CD14-positive monocyte (primary cell): Measurements from ENCODE around the gene ZC3H12C. TPM values are rescaled to one million over a fixed set of nuclear protein-coding genes. Genes with fewer than 3 reads are reported as not detected.

Experiments used
- DNase-seq, 3 donors: peaks; one replicate each; pipeline ENCODE4 v3.0.0-alpha.2; 2011 to 2022
- H2AFZ ChIP-seq: 2 replicates; pipeline ENCODE4 v1.6.0; 2012; ENCODE audit warnings: mild to moderate bottlenecking, low read depth, low read length, inconsistent platforms; ENCODE audit not compliant: insufficient read depth, poor library complexity, severe bottlenecking
- H3K27ac ChIP-seq, 2 donors: 1 replicate in 1 of 2; 2 replicates in 1 of 2; pipeline ENCODE4 v1.5.1; 2012 to 2013; ENCODE audit warnings: low read length in 2 of 2, control low read depth in 1 of 2, inconsistent platforms in 1 of 2, low read depth in 1 of 2, mild to moderate bottlenecking in 1 of 2
- H3K27me3 ChIP-seq, 2 donors: one replicate each; pipeline versions ENCODE4 v1.6.0 to v1.6.1; 2011 to 2013; ENCODE audit warnings: low read length in 2 of 2; ENCODE audit not compliant: control insufficient read depth in 2 of 2, insufficient read depth in 2 of 2
- H3K36me3 ChIP-seq, 2 donors: replicated peaks in 1 of 2; 1 replicate in 1 of 2; 2 replicates in 1 of 2; pipeline versions ENCODE4 v1.5.1 to v1.6.1; 2012 to 2013; ENCODE audit warnings: low read length in 2 of 2, control low read depth in 1 of 2, inconsistent platforms in 1 of 2, mild to moderate bottlenecking in 1 of 2; ENCODE audit not compliant: insufficient read depth in 2 of 2, control insufficient read depth in 1 of 2
- H3K4me1 ChIP-seq, 2 donors: 1 replicate in 1 of 2; 2 replicates in 1 of 2; pipeline versions ENCODE4 v1.5.1 to v1.6.1; 2012 to 2013; ENCODE audit warnings: low read length in 2 of 2, control low read depth in 1 of 2, inconsistent platforms in 1 of 2, mild to moderate bottlenecking in 1 of 2, moderate library complexity in 1 of 2; ENCODE audit not compliant: insufficient read depth in 2 of 2, control insufficient read depth in 1 of 2
- H3K4me2 ChIP-seq: replicated peaks from 2 replicates; pipeline ENCODE3; 2012; ENCODE audit warnings: low read length, moderate library complexity, mild to moderate bottlenecking; ENCODE audit not compliant: poor library complexity, severe bottlenecking; ENCODE audit errors: extremely low read depth
- H3K4me3 ChIP-seq, 3 experiments: fragments of 200-600 bp in 1 of 3; sonication (generic) in 1 of 3; replicated peaks in 1 of 3; 1 replicate in 2 of 3; 2 replicates in 1 of 3; pipeline ENCODE4 v1.5.1; 2011 to 2013; ENCODE audit warnings: low read length in 3 of 3, mild to moderate bottlenecking in 3 of 3, control low read depth in 2 of 3, low read depth in 2 of 3, inconsistent platforms in 1 of 3, moderate library complexity in 1 of 3
- H3K79me2 ChIP-seq: 2 replicates; pipeline ENCODE4 v1.6.0; 2012; ENCODE audit warnings: mild to moderate bottlenecking, control low read depth, inconsistent platforms, low read length, moderate library complexity; ENCODE audit not compliant: insufficient read depth
- H3K9ac ChIP-seq: 2 replicates; pipeline ENCODE4 v1.6.0; 2017; ENCODE audit warnings: low read length, mild to moderate bottlenecking; ENCODE audit not compliant: insufficient read depth, poor library complexity, severe bottlenecking
- H3K9me3 ChIP-seq, 2 donors: replicated peaks in 1 of 2; 1 replicate in 1 of 2; 2 replicates in 1 of 2; pipeline versions ENCODE4 v1.5.1 to v1.6.1; 2012 to 2013; ENCODE audit warnings: low read length in 2 of 2, control low read depth in 1 of 2; ENCODE audit not compliant: control insufficient read depth in 1 of 2, insufficient read depth in 1 of 2
- H4K20me1 ChIP-seq: 2 replicates; pipeline ENCODE4 v1.6.0; 2012; ENCODE audit warnings: mild to moderate bottlenecking, low read length, control low read depth, moderate library complexity; ENCODE audit not compliant: insufficient read depth
- H3K27ac Mint-ChIP-seq, 7 donors: one replicate each; pipeline ENCODE4 v1.8.0; 2020; ENCODE audit warnings: mild to moderate bottlenecking in 7 of 7, mixed read lengths in 7 of 7, moderate library complexity in 6 of 7, inconsistent platforms in 2 of 7
- H3K27me3 Mint-ChIP-seq, 3 donors: one replicate each; pipeline ENCODE4 v1.8.0; 2021 to 2022; ENCODE audit warnings: low read depth in 3 of 3, mild to moderate bottlenecking in 3 of 3, mixed read lengths in 3 of 3, moderate library complexity in 3 of 3, inconsistent platforms in 1 of 3
- H3K36me3 Mint-ChIP-seq, 2 donors: one replicate each; pipeline ENCODE4 v1.8.0; 2020; ENCODE audit warnings: mixed read lengths in 2 of 2, inconsistent platforms in 1 of 2, mild to moderate bottlenecking in 1 of 2
- H3K4me1 Mint-ChIP-seq: one replicate; pipeline ENCODE4 v1.8.0; 2020; ENCODE audit warnings: mild to moderate bottlenecking, mixed read lengths
- H3K4me3 Mint-ChIP-seq, 2 donors: one replicate each; pipeline ENCODE4 v1.8.0; 2020; ENCODE audit warnings: mild to moderate bottlenecking in 2 of 2, mixed read lengths in 2 of 2, moderate library complexity in 1 of 2
- H3K9me3 Mint-ChIP-seq, 7 donors: one replicate each; pipeline ENCODE4 v1.8.0; 2020 to 2022; ENCODE audit warnings: mixed read lengths in 7 of 7, mild to moderate bottlenecking in 6 of 7, moderate library complexity in 6 of 7, inconsistent platforms in 2 of 7
- WGBS: methylation state at CpG from one replicate; pipeline ENCODE4 v1.1.5; 2013; ENCODE audit warnings: missing lambda C conversion rate; ENCODE audit not compliant: insufficient coverage; 5-methylcytosine and 5-hydroxymethylcytosine counted together
- intact Hi-C, 2 donors: fragments of 100-400 bp; cut with micrococcal nuclease; formaldehyde crosslinking; loops; one replicate each; pipeline versions ENCODE4 v1.15.0 to v1.15.1; 2023
- polyA plus RNA-seq, 3 donors: library from polyadenylated mRNA; depleted of rRNA in 1 of 3; unstranded in 2 of 3; stranded (reverse) in 1 of 3; fragments of 300-500 nt in 2 of 3; fragments of >200 nt in 1 of 3; fragmentation: Illumina TruSeq in 2 of 3; gene quantifications; 1 replicate in 2 of 3; 2 replicates in 1 of 3; pipeline ENCODE4 v1.2.3, GENCODE V29; 2012 to 2021
- TF ChIP-seq, protein P1 (sequence below): fragments of 200-600 bp; IDR thresholded peaks from one replicate; pipeline ENCODE4 v1.8.0; 2022; ENCODE audit warnings: antibody characterized with exemption, mild to moderate bottlenecking

The ZC3H12C gene
- polyA plus RNA-seq, 3 donors: 0.47 to 2.6 (median 0.73) TPM

DNA sequence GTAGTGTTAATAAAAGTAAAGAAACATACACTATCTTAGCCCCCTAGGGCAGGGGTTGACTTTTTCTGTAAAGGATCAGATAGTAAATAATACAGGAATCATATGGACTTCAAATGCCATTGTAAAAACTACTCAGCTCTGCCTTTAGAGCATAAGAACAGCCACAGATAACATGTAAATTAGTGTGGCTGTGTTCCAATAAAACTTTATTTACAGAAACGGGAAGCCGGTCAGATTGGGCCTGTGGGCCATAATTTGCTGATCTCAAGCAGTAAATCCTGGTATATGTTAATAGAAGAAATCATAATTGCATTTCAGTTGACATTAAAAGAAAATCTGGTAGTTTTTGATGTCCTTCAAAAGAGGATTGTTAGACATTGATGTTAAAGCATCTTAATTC lies 76.5 kb downstream of the ZC3H12C start:
- Histone ChIP-seq H2AFZ (no peak overlapping the region), H3K9me3 (no peaks in the 10 kb centered on the region), H3K4me2 (no peak overlapping the region), H3K36me3 (peaks cover 13 to 23% of the 10 kb centered on the region in 2 donors), H3K4me3 (no peak overlapping the region), H3K79me2 (no peaks in the 10 kb centered on the region), H3K4me1 (peaks cover 7% of the 10 kb centered on the region in 2 donors), H3K27ac (no peak overlapping the region), H3K9ac (no peak overlapping the region), H4K20me1 (no peaks in the 10 kb centered on the region), H3K27me3 (no peaks in the 10 kb centered on the region)
- intact Hi-C loops: no loop called here
- Mint-ChIP-seq H3K9me3 (no peaks in the 10 kb centered on the region), H3K4me1 (peaks cover 8% of the 10 kb centered on the region), H3K27me3 (peaks cover 1 to 3% (median 2%) of the 10 kb centered on the region in 3 donors), H3K27ac (no peak overlapping the region), H3K36me3 (peaks cover 10 to 16% of the 10 kb centered on the region in 2 donors), H3K4me3 (no peak overlapping the region)
- no peak for DNase-seq
- 100% methylated on average over 1 of the region's 2 CpGs for whole genome bisulfite sequencing
- TF ChIP-seq, protein P1, sequence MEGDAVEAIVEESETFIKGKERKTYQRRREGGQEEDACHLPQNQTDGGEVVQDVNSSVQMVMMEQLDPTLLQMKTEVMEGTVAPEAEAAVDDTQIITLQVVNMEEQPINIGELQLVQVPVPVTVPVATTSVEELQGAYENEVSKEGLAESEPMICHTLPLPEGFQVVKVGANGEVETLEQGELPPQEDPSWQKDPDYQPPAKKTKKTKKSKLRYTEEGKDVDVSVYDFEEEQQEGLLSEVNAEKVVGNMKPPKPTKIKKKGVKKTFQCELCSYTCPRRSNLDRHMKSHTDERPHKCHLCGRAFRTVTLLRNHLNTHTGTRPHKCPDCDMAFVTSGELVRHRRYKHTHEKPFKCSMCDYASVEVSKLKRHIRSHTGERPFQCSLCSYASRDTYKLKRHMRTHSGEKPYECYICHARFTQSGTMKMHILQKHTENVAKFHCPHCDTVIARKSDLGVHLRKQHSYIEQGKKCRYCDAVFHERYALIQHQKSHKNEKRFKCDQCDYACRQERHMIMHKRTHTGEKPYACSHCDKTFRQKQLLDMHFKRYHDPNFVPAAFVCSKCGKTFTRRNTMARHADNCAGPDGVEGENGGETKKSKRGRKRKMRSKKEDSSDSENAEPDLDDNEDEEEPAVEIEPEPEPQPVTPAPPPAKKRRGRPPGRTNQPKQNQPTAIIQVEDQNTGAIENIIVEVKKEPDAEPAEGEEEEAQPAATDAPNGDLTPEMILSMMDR: no peak

DNA sequence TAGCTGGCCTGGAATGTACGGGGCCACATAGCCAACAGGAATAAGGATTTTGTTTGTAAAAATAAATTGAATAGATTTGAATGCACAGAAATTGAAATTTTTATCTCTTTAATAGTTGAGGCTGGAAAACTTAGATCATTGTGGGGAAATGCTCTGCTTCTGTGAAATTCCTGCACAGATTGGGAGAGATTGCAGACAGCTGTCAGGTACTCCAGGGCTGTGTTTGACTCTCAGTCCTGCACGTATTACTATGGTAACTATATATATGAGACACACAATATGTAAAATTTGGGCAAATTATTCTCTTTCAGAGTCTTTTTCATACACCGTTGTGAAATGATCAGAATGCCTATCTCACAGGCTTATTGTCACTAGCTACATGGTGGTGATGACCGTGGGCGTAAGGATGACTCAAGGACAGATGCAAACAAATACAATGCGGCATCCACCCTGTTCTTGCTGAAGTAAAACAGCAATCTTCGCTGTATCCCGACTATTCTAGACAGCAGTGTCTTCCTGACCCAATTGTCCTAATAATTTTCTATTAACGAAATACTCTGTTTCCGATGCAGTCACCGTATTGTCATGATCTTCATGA lies 79.4 kb downstream of the ZC3H12C start:
- Histone ChIP-seq H2AFZ (no peak overlapping the region), H3K4me2 (no peak overlapping the region), H3K9me3 (no peaks in the 10 kb centered on the region), H3K79me2 (no peaks in the 10 kb centered on the region), H3K4me3 (no peak overlapping the region), H4K20me1 (no peaks in the 10 kb centered on the region), H3K9ac (no peak overlapping the region), H3K27ac (no peak overlapping the region), H3K36me3 (peaks cover 0 to 3% of the 10 kb centered on the region in 2 donors), H3K27me3 (no peaks in the 10 kb centered on the region), H3K4me1 (peaks cover 7% of the 10 kb centered on the region in 2 donors)
- H3K9me3 Mint-ChIP-seq: no peaks in the 10 kb centered on the region
- 97% methylated on average over 9 of the region's 11 CpGs for WGBS
- peaks cover 8% of the 10 kb centered on the region for H3K4me1 Mint-ChIP-seq
- no peak overlapping the region for H3K27ac Mint-ChIP-seq
- intact Hi-C loops: no loop called here
- DNase-seq: no peak
- peaks cover 4 to 5% (median 5%) of the 10 kb centered on the region in 3 donors for H3K27me3 Mint-ChIP-seq
- no peak overlapping the region for H3K4me3 Mint-ChIP-seq
- H3K36me3 Mint-ChIP-seq: peaks cover 0 to 4% of the 10 kb centered on the region in 2 donors
- TF ChIP-seq, protein P1: no peak
